HG03108 (cell line): Measurements from ENCODE around the gene THSD4.

Experiments used
- ATAC-seq: cut with Tn5 transposase; IDR thresholded peaks from one replicate; pipeline ENCODE4 v1.9.1; 2021; ENCODE audit warnings: moderate library complexity; ENCODE audit not compliant: unreplicated experiment

The THSD4 gene

GRCh38 chr15:71811036-71811736 is 695.9 kb downstream of the THSD4 start:
- ATAC-seq = no peak

GRCh38 chr15:71811752-71812735 is 696.8 kb downstream of the THSD4 start:
- ATAC-seq = no peak

GRCh38 chr15:71812966-71813722 is 697.9 kb downstream of the THSD4 start:
- no peak for ATAC-seq

- no peak for ATAC-seq
Observed at GRCh38 chr15:71813723-71814470, 698.6 kb downstream of the THSD4 start.

DNA sequence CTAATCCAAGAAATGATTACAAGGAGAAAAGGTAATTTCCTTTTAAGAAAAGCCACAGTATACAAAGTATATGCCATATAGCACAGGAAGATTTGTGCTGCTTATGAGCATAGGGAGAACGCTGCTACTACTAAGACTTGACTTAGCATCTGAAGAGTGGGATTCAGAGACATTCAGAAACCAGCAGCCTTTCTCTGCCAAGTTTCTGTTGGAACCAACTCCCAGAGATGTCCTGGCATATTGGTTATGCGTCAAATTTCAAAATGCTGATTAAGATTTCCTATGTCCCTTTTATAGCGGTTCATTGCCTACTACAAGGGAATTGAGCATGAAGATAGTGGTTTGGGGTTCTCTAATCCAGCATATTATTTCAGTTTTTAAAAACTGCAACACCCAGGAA is 700.0 kb downstream of the THSD4 start:
- no peak for ATAC-seq

DNA sequence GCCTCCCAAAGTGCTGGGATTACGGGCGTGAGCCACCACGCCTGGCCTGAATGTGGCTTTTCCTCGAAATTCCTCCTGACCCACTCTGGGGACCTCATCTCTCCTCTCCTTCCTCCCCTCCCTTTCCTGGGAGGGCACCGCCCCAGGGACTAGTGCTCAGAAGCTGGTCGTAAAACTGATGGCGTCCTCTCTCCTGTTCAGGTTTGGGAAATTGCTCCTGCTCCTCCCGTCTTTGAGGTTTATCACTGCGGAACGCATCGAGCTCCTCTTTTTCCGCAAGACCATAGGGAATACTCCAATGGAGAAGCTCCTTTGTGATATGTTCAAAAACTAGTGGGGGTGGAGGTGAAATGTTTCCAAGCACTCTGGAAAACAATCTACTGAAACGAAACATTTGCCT is 702.1 kb downstream of the THSD4 start:
- ATAC-seq = no peak

- ATAC-seq = no peak
Observed at GRCh38 chr15:71820127-71820526, 704.9 kb downstream of the THSD4 start.

- ATAC-seq = no peak
Observed at GRCh38 chr15:71821547-71822129, 706.4 kb downstream of the THSD4 start.

GRCh38 chr15:71822890-71823630 is 707.8 kb downstream of the THSD4 start:
- ATAC-seq = no peak

GRCh38 chr15:71823801-71824200 is 708.5 kb downstream of the THSD4 start:
- no peak for ATAC-seq

DNA sequence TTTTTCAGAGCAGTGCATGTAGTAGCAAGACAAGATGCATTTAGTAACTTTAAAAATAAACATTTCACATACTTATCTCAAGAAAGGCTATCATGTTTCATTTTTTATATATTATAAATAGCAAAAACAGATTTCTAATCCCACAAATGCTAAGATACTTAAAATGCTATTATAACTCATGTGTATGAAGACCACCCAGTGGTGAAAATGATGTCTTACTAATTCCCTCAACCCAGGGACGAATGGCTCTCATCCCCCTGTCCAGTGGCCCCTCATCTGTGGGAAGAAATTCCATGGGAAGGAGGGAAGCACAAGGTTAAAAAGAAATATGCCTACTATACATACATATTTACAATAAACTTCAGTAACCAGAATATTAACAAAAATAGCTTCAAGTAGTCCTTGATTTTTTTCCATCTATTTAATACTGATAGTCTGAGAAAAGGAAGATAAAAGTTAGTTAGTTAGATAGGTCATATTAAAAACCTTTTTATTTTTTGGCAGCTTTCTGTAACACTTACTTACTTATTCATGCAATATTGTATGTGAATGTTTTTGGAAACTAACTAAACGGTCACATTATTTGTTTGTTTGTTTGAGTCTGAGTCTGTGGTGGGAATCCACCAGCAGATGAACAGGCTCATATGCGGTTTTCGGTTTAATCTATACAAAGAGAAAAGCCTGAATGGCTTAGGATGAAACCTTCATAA is 709.9 kb downstream of the THSD4 start:
- ATAC-seq = no peak

- ATAC-seq = no peak
Observed at GRCh38 chr15:71826196-71826595, 710.9 kb downstream of the THSD4 start.

DNA sequence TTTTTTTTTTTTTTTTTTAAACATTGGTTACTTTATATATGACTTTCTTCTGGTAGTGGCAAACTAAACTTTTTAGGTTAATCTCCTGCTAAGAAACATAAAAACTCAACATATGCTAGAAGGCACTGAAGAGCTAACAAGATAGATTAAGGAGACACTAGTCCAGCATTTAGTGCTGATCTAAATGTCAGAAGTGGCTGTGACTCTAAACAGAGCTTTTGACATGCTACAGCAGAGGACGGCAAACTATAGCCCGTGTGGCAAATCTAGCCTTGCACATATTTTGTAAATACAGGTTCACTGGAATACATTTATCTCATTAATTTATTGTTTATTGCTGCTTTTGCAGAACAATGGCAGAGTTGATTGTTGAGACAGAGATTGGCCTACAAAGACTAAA is 715.7 kb downstream of the THSD4 start:
- no peak for ATAC-seq
